Hepatocyte (in vitro differentiated cells): ENCODE data around the gene WASF2. TPM values are rescaled to one million over a fixed set of nuclear protein-coding genes. Genes with fewer than 3 reads are reported as not detected.

Experiments
- DNase-seq: peaks from one replicate; pipeline ENCODE4 v3.0.0-alpha.2; 2016; ENCODE audit warnings: low spot score
- H2AFZ ChIP-seq: fragments of 200-600 bp; sonication (generic); 2 replicates; pipeline ENCODE4 v1.6.0; 2016; ENCODE audit warnings: antibody characterized with exemption, mild to moderate bottlenecking
- H3K27ac ChIP-seq: fragments of 200-600 bp; sonication (generic); 2 replicates; pipeline ENCODE4 v1.5.1; 2016; ENCODE audit warnings: mild to moderate bottlenecking
- H3K27me3 ChIP-seq: fragments of 200-600 bp; sonication (generic); 2 replicates; pipeline ENCODE4 v1.6.1; 2016
- H3K36me3 ChIP-seq: fragments of 200-600 bp; sonication (generic); replicated peaks from 2 replicates; pipeline ENCODE4 v1.5.1; 2016; ENCODE audit warnings: low read depth; ENCODE audit not compliant: insufficient read depth
- H3K4me1 ChIP-seq: fragments of 200-600 bp; sonication (generic); 2 replicates; pipeline ENCODE4 v1.5.1; 2016; ENCODE audit warnings: mild to moderate bottlenecking, moderate library complexity; ENCODE audit not compliant: insufficient read depth
- H3K4me2 ChIP-seq: fragments of 200-600 bp; sonication (generic); 2 replicates; pipeline ENCODE4 v1.6.0; 2016
- H3K4me3 ChIP-seq: fragments of 200-600 bp; sonication (generic); 2 replicates; pipeline ENCODE4 v1.5.1; 2016; ENCODE audit warnings: mild to moderate bottlenecking
- H3K79me2 ChIP-seq: fragments of 200-600 bp; sonication (generic); 2 replicates; pipeline ENCODE4 v1.6.0; 2017; ENCODE audit warnings: mild to moderate bottlenecking
- H3K9me2 ChIP-seq: fragments of 200-600 bp; sonication (generic); replicated peaks from 2 replicates; pipeline ENCODE4 v1.6.0; 2017; ENCODE audit warnings: mild to moderate bottlenecking; ENCODE audit not compliant: insufficient read depth
- H3K9me3 ChIP-seq: fragments of 200-600 bp; sonication (generic); 2 replicates; pipeline ENCODE4 v1.5.1; 2016; ENCODE audit warnings: low read depth, mild to moderate bottlenecking
- H4K20me1 ChIP-seq: fragments of 200-600 bp; sonication (generic); 2 replicates; pipeline ENCODE4 v1.6.0; 2016; ENCODE audit warnings: mild to moderate bottlenecking; ENCODE audit not compliant: insufficient read depth, poor library complexity, severe bottlenecking
- EZH2 ChIP-seq: fragments of 200-600 bp; sonication (generic); IDR thresholded peaks from 2 replicates; pipeline ENCODE4 v1.6.1; 2016; ENCODE audit warnings: antibody characterized with exemption, mild to moderate bottlenecking, borderline replicate concordance
- EZH2phosphoT487 ChIP-seq: fragments of 200-600 bp; sonication (generic); IDR thresholded peaks from one replicate; pipeline ENCODE4 v1.6.1; 2018; ENCODE audit warnings: antibody characterized with exemption, mild to moderate bottlenecking, low read depth, moderate library complexity; ENCODE audit not compliant: unreplicated experiment, severe bottlenecking
- WGBS: methylation state at CpG from one replicate; pipeline ENCODE4 v1.1.6; 2016; ENCODE audit warnings: low lambda C conversion rate; ENCODE audit errors: missing lambda C conversion rate; 5-methylcytosine and 5-hydroxymethylcytosine counted together
- polyA plus RNA-seq: library from polyadenylated mRNA; unstranded; fragments of >200 nt; fragmentation: Nextera tagmentation; extraction: Ambion mirVana; gene quantifications from 2 replicates; pipeline ENCODE4 v1.2.1, GENCODE V29; 2016
- total RNA-seq: library from RNA; depleted of rRNA; stranded (reverse); fragments of >200 nt; gene quantifications from 2 replicates; pipeline ENCODE4 v1.2.3, GENCODE V29; 2014
- TF ChIP-seq, protein P1 (sequence below): fragments of 200-600 bp; sonication (generic); IDR thresholded peaks from 2 replicates; pipeline ENCODE4 v1.5.1; 2016; ENCODE audit warnings: antibody characterized with exemption, mild to moderate bottlenecking; ENCODE audit not compliant: poor library complexity

Gene WASF2
- total and polyA plus RNA-seq, 2 experiments from 2014 or later = 28.5 to 45.6 TPM

DNA sequence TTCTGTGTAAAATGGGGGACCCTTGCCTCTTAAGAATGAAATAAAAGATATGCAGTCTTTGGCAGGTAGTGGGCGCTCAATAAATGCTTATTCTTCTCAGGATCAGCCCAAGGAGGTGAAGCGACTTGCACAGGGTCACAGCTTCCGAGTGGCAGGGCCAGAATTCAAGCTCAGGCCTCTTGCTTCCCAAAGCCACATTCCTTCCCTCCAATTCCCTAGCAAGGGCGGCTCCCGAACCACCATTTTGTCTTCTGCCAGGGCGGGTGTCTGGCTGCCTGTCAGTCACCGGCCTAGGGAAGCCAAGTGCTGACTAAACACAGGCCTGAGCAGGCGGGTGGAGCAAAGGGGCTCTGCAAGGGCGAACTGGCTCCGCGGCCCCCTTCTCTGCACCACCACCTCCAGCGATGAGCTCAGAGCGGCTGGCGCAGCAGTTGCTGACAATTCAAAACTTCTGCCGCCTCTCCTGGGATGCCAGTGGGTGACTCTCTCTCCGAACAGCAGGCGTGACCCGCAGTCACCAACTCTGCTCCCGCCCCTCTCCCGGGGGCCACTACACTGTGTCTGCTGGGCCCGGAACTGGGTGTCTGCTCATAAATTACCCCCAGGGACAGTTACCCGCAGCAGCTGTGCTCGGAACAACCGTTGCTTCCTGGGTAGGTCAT lies 86.8 kb downstream of the WASF2 start:
- DNase-seq = peak; percentile 56
- WGBS = 71% methylated on average over 24 of the region's 24 CpGs
- H3K36me3 ChIP-seq = no peaks in the 10 kb centered on the region
- H3K27me3 ChIP-seq = no peaks in the 10 kb centered on the region
- no peaks in the 10 kb centered on the region for H3K9me3 ChIP-seq
- H3K4me2 ChIP-seq = no peak overlapping the region
- H4K20me1 ChIP-seq = no peaks in the 10 kb centered on the region
- H3K4me1 ChIP-seq = peaks cover 17% of the 10 kb centered on the region
- H3K27ac ChIP-seq = peak overlapping the region; percentile 72
- H3K79me2 ChIP-seq = no peaks in the 10 kb centered on the region
- H3K4me3 ChIP-seq = no peak overlapping the region
- no peaks in the 10 kb centered on the region for H3K9me2 ChIP-seq
- H2AFZ ChIP-seq = no peak overlapping the region
- TF ChIP-seq, protein P1, sequence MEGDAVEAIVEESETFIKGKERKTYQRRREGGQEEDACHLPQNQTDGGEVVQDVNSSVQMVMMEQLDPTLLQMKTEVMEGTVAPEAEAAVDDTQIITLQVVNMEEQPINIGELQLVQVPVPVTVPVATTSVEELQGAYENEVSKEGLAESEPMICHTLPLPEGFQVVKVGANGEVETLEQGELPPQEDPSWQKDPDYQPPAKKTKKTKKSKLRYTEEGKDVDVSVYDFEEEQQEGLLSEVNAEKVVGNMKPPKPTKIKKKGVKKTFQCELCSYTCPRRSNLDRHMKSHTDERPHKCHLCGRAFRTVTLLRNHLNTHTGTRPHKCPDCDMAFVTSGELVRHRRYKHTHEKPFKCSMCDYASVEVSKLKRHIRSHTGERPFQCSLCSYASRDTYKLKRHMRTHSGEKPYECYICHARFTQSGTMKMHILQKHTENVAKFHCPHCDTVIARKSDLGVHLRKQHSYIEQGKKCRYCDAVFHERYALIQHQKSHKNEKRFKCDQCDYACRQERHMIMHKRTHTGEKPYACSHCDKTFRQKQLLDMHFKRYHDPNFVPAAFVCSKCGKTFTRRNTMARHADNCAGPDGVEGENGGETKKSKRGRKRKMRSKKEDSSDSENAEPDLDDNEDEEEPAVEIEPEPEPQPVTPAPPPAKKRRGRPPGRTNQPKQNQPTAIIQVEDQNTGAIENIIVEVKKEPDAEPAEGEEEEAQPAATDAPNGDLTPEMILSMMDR = peak; percentile 31
- TF ChIP-seq EZH2phosphoT487 = no peak

DNA sequence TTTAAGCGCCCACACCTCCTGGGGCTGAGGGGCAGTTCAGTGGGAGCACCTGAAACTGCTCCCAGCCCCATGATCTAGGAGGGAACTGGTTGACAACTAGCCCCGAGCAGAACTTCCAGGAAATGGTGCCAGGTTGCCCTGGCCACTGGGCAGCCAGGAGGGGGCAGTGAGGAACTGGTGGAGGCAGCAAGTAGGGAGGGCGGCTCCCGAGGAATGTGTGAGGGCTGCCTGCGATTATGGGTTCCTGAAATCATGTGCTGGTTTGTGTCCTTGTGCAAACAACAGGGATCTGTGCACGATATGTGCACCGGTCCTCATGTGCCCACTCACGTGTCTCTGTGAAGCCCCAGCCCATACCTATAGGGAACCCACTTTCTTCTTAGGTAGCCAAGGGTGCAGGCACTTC lies 87.6 kb downstream of the WASF2 start:
- Histone ChIP-seq H3K4me1 (peaks cover 17% of the 10 kb centered on the region), H3K9me2 (no peaks in the 10 kb centered on the region), H3K27me3 (no peaks in the 10 kb centered on the region), H3K9me3 (no peaks in the 10 kb centered on the region), H3K4me3 (no peak overlapping the region), H4K20me1 (no peaks in the 10 kb centered on the region), H2AFZ (no peak overlapping the region), H3K36me3 (no peaks in the 10 kb centered on the region), H3K4me2 (no peak overlapping the region), H3K79me2 (no peaks in the 10 kb centered on the region), H3K27ac (peak overlapping the region; percentile 72)
- 59% methylated on average over 8 of the region's 8 CpGs for WGBS
- peak; percentile 85 for DNase-seq
- TF ChIP-seq EZH2phosphoT487 (no peak), EZH2 (no peak)
- TF ChIP-seq, protein P1 = peak; percentile 63

DNA sequence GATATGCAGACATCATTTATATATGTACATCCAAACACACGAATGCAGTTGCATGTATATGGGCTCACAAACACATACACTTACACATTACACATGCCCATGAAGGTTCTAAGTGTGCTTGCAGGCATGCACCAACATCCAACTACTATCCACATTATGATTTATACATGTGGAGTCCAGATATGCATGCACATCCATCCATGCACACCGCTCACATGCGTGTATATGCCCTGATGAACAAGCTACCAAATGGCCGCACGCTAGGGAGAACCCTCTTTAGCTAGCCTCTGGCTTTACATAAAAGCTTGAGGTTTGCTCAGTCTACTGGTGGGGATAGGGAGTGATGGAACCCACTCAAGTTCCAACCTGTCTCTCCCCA lies 89.0 kb downstream of the WASF2 start:
- Histone ChIP-seq H3K4me1 (peaks cover 17% of the 10 kb centered on the region), H3K9me2 (no peaks in the 10 kb centered on the region)
- TF ChIP-seq, protein P1 = no peak
- TF ChIP-seq EZH2phosphoT487 (no peak), EZH2 (no peak)

More for the DNA sequence above, 89.0 kb downstream of the WASF2 start:
- DNase-seq = no peak
- Histone ChIP-seq H3K27ac (no peak overlapping the region), H3K27me3 (no peaks in the 10 kb centered on the region), H3K4me2 (no peak overlapping the region), H3K79me2 (no peaks in the 10 kb centered on the region), H3K36me3 (no peaks in the 10 kb centered on the region), H3K9me3 (no peaks in the 10 kb centered on the region), H4K20me1 (no peaks in the 10 kb centered on the region), H2AFZ (no peak overlapping the region), H3K4me3 (no peak overlapping the region)
- 92% methylated on average over 5 of the region's 5 CpGs for WGBS
